Inflammatory macrophage treated with lipopolysaccharide for 4 hours (primary cell): ENCODE data around the gene CCDC182.

Experiments used
- DNase-seq: peaks from one replicate; pipeline ENCODE4 v3.0.0-alpha.2; 2020

Gene CCDC182

DNA sequence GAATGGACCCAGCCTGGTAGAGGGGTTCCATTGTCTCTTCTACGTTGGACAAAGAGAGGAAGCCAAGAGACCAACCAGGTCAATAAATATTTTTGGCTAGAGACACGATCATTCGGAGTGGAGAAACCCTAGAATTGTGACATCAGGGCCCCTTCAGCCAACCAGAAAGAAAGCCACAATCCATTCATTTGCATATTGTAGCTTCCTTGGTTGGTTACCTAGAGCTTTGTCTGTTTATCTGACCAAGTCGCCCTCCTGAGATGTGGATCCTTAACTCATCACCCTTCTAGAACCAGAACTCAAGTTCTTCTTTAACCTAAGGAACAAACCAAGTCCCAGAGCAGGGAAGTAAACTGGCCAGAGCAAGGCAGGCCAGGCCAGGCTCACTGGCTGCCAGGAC, at the start of gene CCDC182:
TSS of gene CCDC182 (minus strand) at position 58 of the 400 bp plus-strand sequence. CDS start at position 31, 27 bp downstream.
- no peak for DNase-seq

GRCh38 chr17:57794841-57795240, 49.7 kb upstream of the CCDC182 start:
- no peak for DNase-seq

DNA sequence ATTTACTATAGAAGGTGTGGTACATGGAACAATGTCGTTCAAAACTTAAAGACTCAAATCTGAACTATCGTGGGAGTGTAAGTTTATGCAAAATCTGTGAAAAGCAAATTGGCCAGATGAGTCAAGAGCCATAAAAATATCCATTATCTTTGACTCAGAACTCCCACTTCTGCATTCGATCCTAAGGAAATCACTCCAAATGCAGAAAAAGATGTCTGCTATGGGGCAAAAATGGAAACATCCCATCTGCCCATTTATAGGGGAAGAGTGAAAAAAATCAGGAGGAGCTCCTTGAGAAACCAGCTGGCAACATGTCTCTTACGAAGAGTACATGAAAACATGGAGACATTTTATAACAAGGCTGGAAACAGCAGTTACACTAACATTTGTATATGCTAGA, 43.6 kb upstream of the CCDC182 start:
- DNase-seq, result no peak

- DNase-seq, result no peak
Measured at GRCh38 chr17:57785022-57785421, 39.9 kb upstream of the CCDC182 start.

DNA sequence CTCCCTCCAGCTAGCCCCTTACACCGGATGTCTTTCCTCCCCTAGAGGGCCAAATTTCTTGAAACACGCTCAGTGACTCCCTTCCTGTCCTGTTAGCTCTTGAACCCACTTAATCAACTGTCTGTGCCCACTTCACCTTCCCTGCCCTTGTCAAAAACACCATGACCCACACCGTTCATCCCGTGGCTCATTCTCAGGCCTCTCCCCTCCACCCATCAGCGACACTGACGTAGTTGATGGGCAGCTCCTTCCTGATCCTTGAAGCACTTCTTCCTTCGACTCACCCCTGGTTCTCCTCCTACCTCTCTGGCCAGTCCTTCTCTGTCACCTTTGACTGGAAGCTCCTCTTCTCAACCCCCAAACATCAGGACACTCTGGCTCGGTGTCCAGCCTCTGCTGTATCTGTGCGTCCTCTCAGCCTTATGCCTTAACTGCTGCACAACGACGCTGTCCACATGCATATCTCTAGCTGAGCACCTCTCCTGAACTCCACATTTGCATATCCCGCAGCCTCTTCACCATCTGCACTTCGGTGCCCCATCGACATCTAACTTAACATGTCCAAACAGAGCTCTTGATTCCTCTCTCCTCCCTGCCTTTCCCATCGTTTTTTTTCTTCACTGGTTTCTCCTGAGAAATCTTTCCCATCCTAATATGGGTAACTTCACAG, 39.3 kb upstream of the CCDC182 start:
- DNase-seq, result no peak

DNA sequence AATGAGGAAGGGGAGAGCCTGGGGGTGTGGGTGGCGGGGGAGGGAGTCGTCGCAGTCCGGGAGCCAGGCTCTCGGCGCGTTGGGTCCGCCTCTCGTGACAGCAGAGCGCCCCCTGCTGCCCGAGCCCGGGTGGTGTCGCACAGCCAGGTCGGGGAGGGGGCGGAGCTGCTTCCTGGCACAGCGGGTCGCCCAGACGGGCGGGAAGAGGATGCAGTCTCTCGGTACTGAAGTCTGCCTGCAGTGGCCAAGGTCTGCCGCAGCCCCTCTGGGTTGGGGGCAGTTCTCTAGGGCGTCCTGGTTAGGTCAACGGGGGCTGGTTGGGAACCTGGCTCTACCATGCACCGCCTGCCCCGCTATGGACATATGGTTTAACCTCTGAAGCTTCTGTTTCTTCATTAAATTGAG, 38.2 kb upstream of the CCDC182 start:
- peak; percentile 55 for DNase-seq

- DNase-seq, result no peak
Measured at GRCh38 chr17:57782647-57783337, 37.7 kb upstream of the CCDC182 start.

DNA sequence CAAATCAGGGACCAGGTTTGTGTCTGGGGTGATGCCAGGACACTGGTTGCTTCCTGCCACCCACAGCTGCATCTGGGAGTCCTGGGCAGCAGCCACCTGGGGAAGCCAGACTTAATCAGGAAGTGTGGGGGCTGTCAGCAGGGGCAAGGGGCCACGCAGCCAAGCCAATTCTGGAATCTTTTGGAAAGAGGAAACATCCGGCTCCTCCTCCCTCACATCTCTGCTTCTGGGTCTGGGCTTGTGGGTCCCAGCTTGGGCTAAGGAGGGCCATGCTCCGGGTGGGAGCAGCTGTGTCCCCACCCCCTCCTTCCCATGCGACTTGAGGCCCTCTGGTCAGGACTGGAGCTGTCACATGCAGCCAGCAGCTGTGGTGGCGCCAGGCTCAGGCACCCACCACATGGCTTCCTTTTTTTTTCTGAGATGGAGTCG, 37.0 kb upstream of the CCDC182 start:
- peak; percentile 35 for DNase-seq

- DNase-seq, result no peak
Measured at GRCh38 chr17:57781386-57782061, 36.4 kb upstream of the CCDC182 start.

GRCh38 chr17:57779706-57780105, 34.6 kb upstream of the CCDC182 start:
- peak; percentile 16 for DNase-seq

GRCh38 chr17:57778306-57778705, 33.2 kb upstream of the CCDC182 start:
- DNase-seq, result no peak

DNA sequence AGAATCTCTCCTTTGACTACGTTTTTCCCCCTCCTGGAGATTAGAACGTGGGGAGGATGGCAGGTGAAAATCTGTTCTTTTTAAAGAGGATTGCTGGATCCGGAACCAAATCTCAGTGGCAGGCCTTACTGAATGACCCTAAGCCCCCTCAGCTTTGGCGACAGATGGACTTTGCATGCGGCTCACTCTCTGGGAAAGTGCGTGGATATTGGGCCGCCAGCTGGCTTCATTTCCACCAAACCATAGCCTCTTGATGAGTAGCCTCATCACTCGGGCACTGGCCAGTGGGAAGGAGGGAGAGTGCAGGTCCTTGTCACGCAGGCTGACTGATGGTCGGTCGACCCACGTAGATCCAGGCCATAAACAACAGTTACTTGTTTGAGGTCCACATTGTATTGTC, 31.3 kb upstream of the CCDC182 start:
- no peak for DNase-seq

GRCh38 chr17:57774872-57775271, 29.8 kb upstream of the CCDC182 start:
- no peak for DNase-seq

- DNase-seq, result peak; percentile 37
Measured at GRCh38 chr17:57773557-57773956, 28.5 kb upstream of the CCDC182 start.

DNA sequence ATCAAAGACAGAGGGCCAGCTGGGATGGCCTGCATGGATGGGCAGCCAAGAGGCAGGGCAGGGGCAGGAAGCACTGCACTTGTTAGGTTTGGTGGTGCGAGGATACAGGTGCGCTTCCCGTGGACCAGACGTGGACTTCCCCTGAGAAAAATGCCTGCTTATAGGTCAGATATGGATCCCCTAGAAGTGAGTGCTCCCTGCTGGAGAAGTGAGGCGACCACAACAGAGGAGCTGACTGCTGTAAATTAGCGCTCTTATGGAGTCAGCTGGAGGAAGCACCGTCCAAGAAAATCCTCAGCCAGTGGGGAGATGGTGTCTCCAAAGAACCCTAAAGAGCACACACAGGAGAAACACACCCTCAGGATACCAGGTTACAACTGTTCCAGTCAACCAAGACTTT, 27.7 kb upstream of the CCDC182 start:
- no peak for DNase-seq

DNA sequence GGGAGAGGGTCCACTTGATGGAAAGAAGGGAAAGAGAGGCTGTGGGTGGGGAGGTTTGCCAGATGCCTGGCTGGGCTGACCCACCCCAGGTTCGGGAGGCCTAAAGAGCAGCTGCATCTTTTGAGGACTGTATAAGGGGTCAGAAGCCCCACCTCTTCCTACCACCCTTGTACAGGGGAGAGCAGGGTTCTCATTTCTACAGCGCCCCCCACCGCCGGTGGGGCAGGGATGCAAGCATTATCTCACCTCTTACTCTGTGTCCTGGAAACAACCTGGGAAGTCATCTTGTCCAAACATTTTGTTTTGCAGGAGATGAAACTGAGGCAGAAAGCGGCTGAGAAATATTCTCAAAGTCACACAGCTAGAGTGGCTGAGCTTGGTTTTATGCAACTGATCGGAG, 22.5 kb upstream of the CCDC182 start:
- no peak for DNase-seq

DNA sequence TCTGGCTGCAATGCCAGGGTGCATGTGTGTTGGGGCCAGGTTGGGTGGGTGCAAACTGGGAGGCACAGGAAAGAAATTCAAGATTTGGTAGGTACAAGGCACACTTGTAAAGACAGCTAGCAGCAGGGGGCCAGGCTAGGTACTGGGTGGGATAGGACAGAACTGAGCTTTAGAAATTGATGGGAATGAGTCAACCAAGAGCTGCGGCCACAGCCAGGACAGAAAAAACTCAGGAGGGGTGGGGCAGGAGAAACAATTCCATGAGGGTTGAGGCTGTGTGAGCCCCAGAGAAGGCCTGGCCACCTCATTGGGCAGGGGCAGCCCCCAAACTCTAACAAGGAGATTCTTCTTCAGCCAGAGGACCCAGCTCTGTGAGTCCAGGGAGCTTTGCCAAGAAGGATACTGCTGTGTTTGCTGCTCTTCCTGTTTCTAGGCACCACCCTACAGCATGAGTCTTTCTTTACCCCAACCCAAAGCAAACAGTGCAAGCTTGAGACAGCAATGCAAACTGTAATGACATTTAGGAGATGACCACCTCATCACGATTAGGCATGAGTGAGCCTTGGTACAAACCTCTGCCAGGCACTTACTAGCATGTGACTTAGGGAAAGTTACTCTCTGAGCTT, 21.3 kb upstream of the CCDC182 start:
- DNase-seq, result no peak

- DNase-seq, result no peak
Measured at GRCh38 chr17:57762452-57763395, 17.6 kb upstream of the CCDC182 start.

DNA sequence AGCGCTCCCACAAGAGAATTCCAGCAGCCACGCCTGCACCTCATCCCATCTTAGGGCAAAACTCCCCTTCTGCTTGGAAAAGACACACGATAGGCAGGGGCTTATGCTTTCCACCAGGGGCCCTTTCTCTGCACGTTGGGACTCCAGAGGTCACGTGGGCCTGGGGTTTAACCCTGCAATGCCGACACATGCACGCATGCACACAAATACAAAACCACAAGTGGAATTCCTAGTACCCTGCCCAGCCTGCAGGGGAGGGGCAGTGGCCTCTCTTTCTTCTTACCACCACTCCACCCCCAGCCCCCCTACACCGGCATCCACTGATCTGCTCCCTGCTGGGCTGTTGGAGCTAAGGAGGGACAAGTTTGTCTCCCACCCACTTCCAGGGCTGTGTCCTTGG, 16.8 kb upstream of the CCDC182 start:
- DNase-seq, result no peak

DNA sequence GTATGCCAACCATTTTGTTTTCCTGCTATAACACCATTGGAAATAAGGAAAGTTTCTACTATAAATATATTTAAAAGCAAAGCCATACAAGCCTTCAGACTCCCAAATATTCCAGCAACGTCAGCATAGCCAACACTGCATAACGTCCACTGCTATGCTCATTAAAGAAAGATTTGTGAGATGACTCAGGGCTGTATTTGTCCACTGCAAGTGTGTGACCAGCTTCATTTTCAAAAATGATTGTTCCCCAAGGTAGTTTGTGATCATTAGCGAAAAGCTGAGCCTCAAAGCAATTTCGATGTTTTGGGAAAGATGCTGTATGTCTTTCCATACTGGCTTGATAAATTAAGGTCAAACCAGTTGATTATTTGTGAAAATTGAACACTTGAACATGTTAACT, 14.9 kb upstream of the CCDC182 start:
- DNase-seq, result no peak

GRCh38 chr17:57758654-57759053, 13.6 kb upstream of the CCDC182 start:
- no peak for DNase-seq

GRCh38 chr17:57757735-57758134, 12.6 kb upstream of the CCDC182 start:
- no peak for DNase-seq
